HCT116 (cell line): ENCODE measurements around the gene MYLK. TPM values are rescaled to one million over a fixed set of nuclear protein-coding genes. Genes with fewer than 3 reads are reported as not detected.

ENCODE experiments used
- ATAC-seq: fragments of 200-7000 bp; cut with Tn5 transposase; 2 replicates; pipeline ENCODE4 v1.9.1; 2020; ENCODE audit warnings: mild to moderate bottlenecking, moderate library complexity
- BruUV-seq: library from RNA; stranded (reverse); fragments of 400-500 nt; replicated peaks from 2 replicates; lab custom pipeline; 2021; lab: Mats Ljungman, UMichigan
- CTCF ChIA-PET: fragments of 300-600 bp; sonication (Branson Sonifier 250); formaldehyde crosslinking; loops from one replicate; lab custom pipeline; 2021; ENCODE audit warnings: antibody characterized with exemption; lab: Charles Lee
- POLR2A ChIA-PET: fragments of 300-600, 350-600 bp; sonication (Branson Sonifier 250); formaldehyde crosslinking; loops from one replicate; lab custom pipeline; 2021; ENCODE audit warnings: antibody characterized with exemption; lab: Charles Lee
- RAD21 ChIA-PET, 2 experiments: fragments of 300-600 bp; sonication (Branson Sonifier 250); formaldehyde crosslinking; loops; one replicate each; lab custom pipeline; 2023; ENCODE audit warnings: low total read pairs in 2 of 2; ENCODE audit not compliant: uncharacterized antibody in 2 of 2, unreplicated experiment in 2 of 2, low non-redundant PET in 1 of 2; lab: Charles Lee
- DNase-seq: peaks from one replicate; pipeline ENCODE4 v3.0.0-alpha.2; 2010; ENCODE audit warnings: low read depth, low spot score
- H2AFZ ChIP-seq: fragments of 200-600 bp; shearing (Covaris generic), sonication (generic); 2 replicates; pipeline ENCODE4 v1.6.1; 2017; ENCODE audit warnings: low read depth, mixed run types, mixed read lengths, antibody characterized with exemption, low read length; ENCODE audit not compliant: poor library complexity, severe bottlenecking
- H3K27ac ChIP-seq: 2 replicates; pipeline ENCODE4 v1.5.1; 2012; ENCODE audit warnings: low read depth, low read length
- H3K27me3 ChIP-seq: fragments of 200-600 bp; sonication (generic); 2 replicates; pipeline ENCODE4 v1.6.1; 2016; ENCODE audit warnings: mixed run types, low read length, mixed read lengths; ENCODE audit not compliant: insufficient read depth
- H3K36me3 ChIP-seq, 2 experiments: fragments of 200-500 bp in 1 of 2; fragments of 200-600 bp in 1 of 2; sonication (Bioruptor generic) in 1 of 2; sonication (generic) in 1 of 2; 2 replicates each; pipeline versions ENCODE4 v1.5.1 to v1.6.1; 2014 to 2016; ENCODE audit warnings: low read length in 2 of 2, inconsistent platforms in 1 of 2, mixed read lengths in 1 of 2, mixed run types in 1 of 2; ENCODE audit not compliant: insufficient read depth in 2 of 2, control insufficient read depth in 1 of 2
- H3K4me1 ChIP-seq, 2 experiments: fragments of 200-600 bp in 1 of 2; sonication (generic) in 1 of 2; 2 replicates each; pipeline versions ENCODE4 v1.5.1 to v1.6.1; 2012 to 2017; ENCODE audit warnings: low read length in 2 of 2, inconsistent platforms in 1 of 2, mild to moderate bottlenecking in 1 of 2, mixed read lengths in 1 of 2, mixed run types in 1 of 2, moderate library complexity in 1 of 2; ENCODE audit not compliant: insufficient read depth in 2 of 2, control insufficient read depth in 1 of 2
- H3K4me2 ChIP-seq: fragments of 200-600 bp; sonication (generic); 2 replicates; pipeline ENCODE4 v1.6.1; 2017; ENCODE audit warnings: mixed run types, low read length, mixed read lengths
- H3K4me3 ChIP-seq, 2 experiments: fragments of 200-600 bp in 1 of 2; sonication (generic) in 1 of 2; replicated peaks in 1 of 2; 2 replicates each; pipeline ENCODE4 v1.5.1; 2011 to 2016; ENCODE audit warnings: low read length in 2 of 2, control low read depth in 1 of 2, low read depth in 1 of 2, mild to moderate bottlenecking in 1 of 2, mixed read lengths in 1 of 2, mixed run types in 1 of 2
- H3K79me2 ChIP-seq: fragments of 200-600 bp; sonication (generic); 2 replicates; pipeline ENCODE4 v1.6.1; 2017; ENCODE audit warnings: mild to moderate bottlenecking, mixed run types, low read length, moderate library complexity, mixed read lengths; ENCODE audit not compliant: insufficient read depth
- H3K9ac ChIP-seq: fragments of 200-600 bp; sonication (generic); 2 replicates; pipeline ENCODE4 v1.6.1; 2016; ENCODE audit warnings: low read length, mixed read lengths
- H3K9me2 ChIP-seq: fragments of 200-600 bp; sonication (generic), shearing (Covaris generic); 2 replicates; pipeline ENCODE4 v1.6.1; 2017; ENCODE audit warnings: mixed run types, mild to moderate bottlenecking, moderate library complexity; ENCODE audit not compliant: insufficient read depth
- H3K9me3 ChIP-seq, 2 experiments: fragments of 200-500 bp in 1 of 2; fragments of 200-600 bp in 1 of 2; sonication (Bioruptor generic) in 1 of 2; sonication (generic) in 1 of 2; 2 replicates each; pipeline ENCODE4 v1.6.1; 2014 to 2017; ENCODE audit warnings: low read length in 2 of 2, mixed read lengths in 2 of 2, inconsistent platforms in 1 of 2, low read depth in 1 of 2, mild to moderate bottlenecking in 1 of 2, mixed run types in 1 of 2, moderate library complexity in 1 of 2; ENCODE audit not compliant: control insufficient read depth in 1 of 2, insufficient read depth in 1 of 2
- H4K20me1 ChIP-seq: fragments of 200-600 bp; sonication (generic), shearing (Covaris generic); 2 replicates; pipeline ENCODE4 v1.6.1; 2017; ENCODE audit warnings: mixed run types, mild to moderate bottlenecking, moderate library complexity; ENCODE audit not compliant: insufficient read depth
- CBX3 ChIP-seq: IDR thresholded peaks from 2 replicates; pipeline ENCODE4 v1.6.1; 2012; ENCODE audit warnings: low read depth
- CEBPB ChIP-seq: IDR thresholded peaks from 2 replicates; pipeline ENCODE4 v1.6.1; 2012; ENCODE audit warnings: low read depth
- FOSL1 ChIP-seq: IDR thresholded peaks from 2 replicates; pipeline ENCODE4 v1.6.1; 2012; ENCODE audit warnings: low read depth
- JUND ChIP-seq: IDR thresholded peaks from 2 replicates; pipeline ENCODE4 v1.6.1; 2012
- POLR2A ChIP-seq: IDR thresholded peaks from 2 replicates; pipeline ENCODE4 v1.7.0; 2011; ENCODE audit warnings: borderline replicate concordance; ENCODE audit not compliant: insufficient read depth, insufficient read length; ENCODE audit errors: extremely low read depth
- POLR2AphosphoS5 ChIP-seq: IDR thresholded peaks from 2 replicates; pipeline ENCODE4 v1.6.1; 2011; ENCODE audit warnings: mild to moderate bottlenecking, low read depth, low read length, moderate library complexity
- RAD21 ChIP-seq: IDR thresholded peaks from 2 replicates; pipeline ENCODE4 v1.6.1; 2012; ENCODE audit warnings: low read depth, mild to moderate bottlenecking
- SIN3A ChIP-seq: IDR thresholded peaks from 2 replicates; pipeline ENCODE4 v1.6.1; 2012; ENCODE audit warnings: low read depth
- SP1 ChIP-seq: IDR thresholded peaks from 2 replicates; pipeline ENCODE4 v1.6.1; 2012; ENCODE audit warnings: low read depth
- SRF ChIP-seq: IDR thresholded peaks from 2 replicates; pipeline ENCODE4 v1.6.1; 2012; ENCODE audit warnings: low read depth
- TCF7L2 ChIP-seq: IDR thresholded peaks from 2 replicates; pipeline ENCODE4 v1.7.0; 2011; ENCODE audit warnings: borderline replicate concordance, inconsistent platforms; ENCODE audit not compliant: insufficient read depth, insufficient read length; ENCODE audit errors: extremely low read depth
- YY1 ChIP-seq: IDR thresholded peaks from 2 replicates; pipeline ENCODE4 v1.6.1; 2011; ENCODE audit warnings: low read length, low read depth, moderate library complexity, mild to moderate bottlenecking; ENCODE audit not compliant: insufficient replicate concordance; ENCODE audit errors: extremely low read depth
- ZNF274 ChIP-seq: fragments of 200-500 bp; sonication (Bioruptor generic); IDR thresholded peaks from 2 replicates; pipeline ENCODE4 v1.6.1; 2014; ENCODE audit warnings: mild to moderate bottlenecking, low read depth, low read length, inconsistent platforms
- intact Hi-C: fragments of 100-400 bp; cut with micrococcal nuclease; formaldehyde crosslinking; loops from 2 replicates; pipeline ENCODE4 v1.10.0; 2022
- total RNA-seq: library from RNA; stranded (reverse); gene quantifications from one replicate; pipeline ENCODE4 v1.2.1, GENCODE V29; 2021; ENCODE audit not compliant: unreplicated experiment
- TF ChIP-seq, protein P1 (sequence below): IDR thresholded peaks from 2 replicates; pipeline ENCODE4 v1.6.1; 2011; ENCODE audit warnings: mild to moderate bottlenecking, low read length, moderate library complexity; ENCODE audit not compliant: insufficient replicate concordance; ENCODE audit errors: extremely low read depth
- TF ChIP-seq, protein P2 (sequence below): IDR thresholded peaks from 2 replicates; pipeline ENCODE4 v1.6.1; 2012
- TF ChIP-seq, protein P3 (sequence below): IDR thresholded peaks from 2 replicates; pipeline ENCODE4 v1.6.1; 2012; ENCODE audit warnings: low read depth
- TF ChIP-seq, protein P4 (sequence below): IDR thresholded peaks from 2 replicates; pipeline ENCODE4 v1.6.1; 2012

MYLK gene
- total RNA-seq, 1 experiment from 2014 or later, result 3.8 TPM

DNA sequence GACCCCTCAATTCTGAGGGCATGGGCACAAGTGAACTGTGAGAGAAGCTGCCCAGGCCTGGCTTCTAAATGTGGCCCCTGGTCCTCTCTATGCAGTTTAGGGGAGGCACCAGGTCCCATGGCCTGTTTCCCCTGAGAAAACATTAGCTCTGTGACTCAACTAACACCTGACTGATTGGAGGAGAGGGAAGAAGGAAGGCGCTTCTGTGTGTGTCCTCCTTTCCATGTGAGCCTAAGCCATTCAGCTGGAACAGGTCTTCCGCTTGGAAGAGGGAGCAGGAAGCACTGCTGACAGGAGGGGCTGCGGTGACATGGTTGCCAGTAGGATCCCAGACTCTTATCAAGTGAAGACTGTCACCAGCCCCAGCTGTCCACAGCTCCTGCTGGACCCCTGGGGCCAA is 79.5 kb downstream of the MYLK start:
- Histone ChIP-seq H3K9me3 (no peaks in the 10 kb centered on the region), H3K36me3 (no peaks in the 10 kb centered on the region), H3K4me2 (no peak overlapping the region), H3K27ac (no peak overlapping the region), H3K9ac (no peak overlapping the region), H3K9me2 (no peaks in the 10 kb centered on the region), H2AFZ (no peak overlapping the region), H3K4me3 (no peak overlapping the region), H3K27me3 (no peaks in the 10 kb centered on the region), H4K20me1 (no peaks in the 10 kb centered on the region), H3K79me2 (no peaks in the 10 kb centered on the region), H3K4me1 (peaks cover 10 to 13% of the 10 kb centered on the region in 2 experiments; a peak in 3 of 4 replicates)
- RAD21 ChIA-PET, result no interaction called here
- BruUV-seq, result no TSS peak
- POLR2A ChIA-PET, result no interaction called here
- no peak for TF ChIP-seq POLR2A
- no peak for DNase-seq
- CTCF ChIA-PET, result no interaction called here
- ATAC-seq, result no peak
- intact Hi-C loops, result no loop called here

DNA sequence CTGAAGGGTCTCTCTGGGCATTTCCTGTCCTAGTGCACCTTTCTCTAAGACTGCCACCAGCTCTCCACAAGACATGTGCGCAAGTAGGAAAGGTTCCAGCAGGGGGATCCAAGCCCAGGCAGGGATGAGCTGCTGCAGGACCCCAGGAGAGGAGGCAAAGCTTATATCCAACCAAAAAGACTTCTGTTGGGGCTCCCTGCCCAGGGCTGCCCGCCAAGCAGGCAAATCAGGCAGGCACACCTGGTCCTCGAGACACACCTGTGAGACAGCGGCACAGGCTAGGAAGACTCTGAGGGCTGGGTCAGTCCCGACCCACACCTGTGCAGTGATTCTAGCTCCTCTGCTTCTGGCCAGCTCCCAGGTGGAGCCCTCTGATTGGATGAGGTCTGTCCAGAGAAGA is 80.6 kb downstream of the MYLK start:
- CTCF ChIA-PET, result no interaction called here
- H3K4me2 ChIP-seq, result no peak overlapping the region
- POLR2A ChIA-PET, result no interaction called here
- peak; percentile 40; the same call in 1 of the 2 replicates for ATAC-seq
- BruUV-seq, result no TSS peak
- H3K4me1 ChIP-seq, result peaks cover 10 to 12% of the 10 kb centered on the region in 2 experiments; a peak in 3 of 4 replicates
- H3K36me3 ChIP-seq, result no peaks in the 10 kb centered on the region
- intact Hi-C loops, result no loop called here
- no peaks in the 10 kb centered on the region for H3K27me3 ChIP-seq
- H3K4me3 ChIP-seq, result no peak overlapping the region
- no peak overlapping the region for H2AFZ ChIP-seq
- H3K79me2 ChIP-seq, result no peaks in the 10 kb centered on the region
- no peaks in the 10 kb centered on the region for H3K9me3 ChIP-seq
- TF ChIP-seq SP1, result no peak
- no peak for TF ChIP-seq RAD21
- TF ChIP-seq, protein P1, sequence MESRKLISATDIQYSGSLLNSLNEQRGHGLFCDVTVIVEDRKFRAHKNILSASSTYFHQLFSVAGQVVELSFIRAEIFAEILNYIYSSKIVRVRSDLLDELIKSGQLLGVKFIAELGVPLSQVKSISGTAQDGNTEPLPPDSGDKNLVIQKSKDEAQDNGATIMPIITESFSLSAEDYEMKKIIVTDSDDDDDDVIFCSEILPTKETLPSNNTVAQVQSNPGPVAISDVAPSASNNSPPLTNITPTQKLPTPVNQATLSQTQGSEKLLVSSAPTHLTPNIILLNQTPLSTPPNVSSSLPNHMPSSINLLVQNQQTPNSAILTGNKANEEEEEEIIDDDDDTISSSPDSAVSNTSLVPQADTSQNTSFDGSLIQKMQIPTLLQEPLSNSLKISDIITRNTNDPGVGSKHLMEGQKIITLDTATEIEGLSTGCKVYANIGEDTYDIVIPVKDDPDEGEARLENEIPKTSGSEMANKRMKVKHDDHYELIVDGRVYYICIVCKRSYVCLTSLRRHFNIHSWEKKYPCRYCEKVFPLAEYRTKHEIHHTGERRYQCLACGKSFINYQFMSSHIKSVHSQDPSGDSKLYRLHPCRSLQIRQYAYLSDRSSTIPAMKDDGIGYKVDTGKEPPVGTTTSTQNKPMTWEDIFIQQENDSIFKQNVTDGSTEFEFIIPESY, result no peak
- TF ChIP-seq ZNF274, result no peak
- TF ChIP-seq JUND, result no peak
- TF ChIP-seq FOSL1, result no peak
- no peak for TF ChIP-seq CBX3
- TF ChIP-seq POLR2AphosphoS5, result no peak
- TF ChIP-seq SIN3A, result no peak
- no peak for TF ChIP-seq CEBPB
- TF ChIP-seq, protein P2, sequence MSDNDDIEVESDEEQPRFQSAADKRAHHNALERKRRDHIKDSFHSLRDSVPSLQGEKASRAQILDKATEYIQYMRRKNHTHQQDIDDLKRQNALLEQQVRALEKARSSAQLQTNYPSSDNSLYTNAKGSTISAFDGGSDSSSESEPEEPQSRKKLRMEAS, result no peak
- TF ChIP-seq, protein P3, sequence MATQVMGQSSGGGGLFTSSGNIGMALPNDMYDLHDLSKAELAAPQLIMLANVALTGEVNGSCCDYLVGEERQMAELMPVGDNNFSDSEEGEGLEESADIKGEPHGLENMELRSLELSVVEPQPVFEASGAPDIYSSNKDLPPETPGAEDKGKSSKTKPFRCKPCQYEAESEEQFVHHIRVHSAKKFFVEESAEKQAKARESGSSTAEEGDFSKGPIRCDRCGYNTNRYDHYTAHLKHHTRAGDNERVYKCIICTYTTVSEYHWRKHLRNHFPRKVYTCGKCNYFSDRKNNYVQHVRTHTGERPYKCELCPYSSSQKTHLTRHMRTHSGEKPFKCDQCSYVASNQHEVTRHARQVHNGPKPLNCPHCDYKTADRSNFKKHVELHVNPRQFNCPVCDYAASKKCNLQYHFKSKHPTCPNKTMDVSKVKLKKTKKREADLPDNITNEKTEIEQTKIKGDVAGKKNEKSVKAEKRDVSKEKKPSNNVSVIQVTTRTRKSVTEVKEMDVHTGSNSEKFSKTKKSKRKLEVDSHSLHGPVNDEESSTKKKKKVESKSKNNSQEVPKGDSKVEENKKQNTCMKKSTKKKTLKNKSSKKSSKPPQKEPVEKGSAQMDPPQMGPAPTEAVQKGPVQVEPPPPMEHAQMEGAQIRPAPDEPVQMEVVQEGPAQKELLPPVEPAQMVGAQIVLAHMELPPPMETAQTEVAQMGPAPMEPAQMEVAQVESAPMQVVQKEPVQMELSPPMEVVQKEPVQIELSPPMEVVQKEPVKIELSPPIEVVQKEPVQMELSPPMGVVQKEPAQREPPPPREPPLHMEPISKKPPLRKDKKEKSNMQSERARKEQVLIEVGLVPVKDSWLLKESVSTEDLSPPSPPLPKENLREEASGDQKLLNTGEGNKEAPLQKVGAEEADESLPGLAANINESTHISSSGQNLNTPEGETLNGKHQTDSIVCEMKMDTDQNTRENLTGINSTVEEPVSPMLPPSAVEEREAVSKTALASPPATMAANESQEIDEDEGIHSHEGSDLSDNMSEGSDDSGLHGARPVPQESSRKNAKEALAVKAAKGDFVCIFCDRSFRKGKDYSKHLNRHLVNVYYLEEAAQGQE, result no peak
- TF ChIP-seq, protein P4, sequence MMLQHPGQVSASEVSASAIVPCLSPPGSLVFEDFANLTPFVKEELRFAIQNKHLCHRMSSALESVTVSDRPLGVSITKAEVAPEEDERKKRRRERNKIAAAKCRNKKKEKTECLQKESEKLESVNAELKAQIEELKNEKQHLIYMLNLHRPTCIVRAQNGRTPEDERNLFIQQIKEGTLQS, result no peak
- TF ChIP-seq TCF7L2, result no peak
- TF ChIP-seq SRF, result no peak
- TF ChIP-seq YY1, result no peak
- RAD21 ChIA-PET, result no interaction called here
- H3K27ac ChIP-seq, result no peak overlapping the region
- H3K9ac ChIP-seq, result no peak overlapping the region
- H3K9me2 ChIP-seq, result no peaks in the 10 kb centered on the region
- no peaks in the 10 kb centered on the region for H4K20me1 ChIP-seq
- no peak for DNase-seq
